22Rv1 (cell line): ENCODE measurements around the gene GTPBP4.

Experiments used
- CTCF ChIP-seq: fragments of 450-650 bp; IDR thresholded peaks from 2 replicates; pipeline ENCODE4 v1.5.1; 2017; ENCODE audit warnings: mild to moderate bottlenecking
- ZFX ChIP-seq: fragments of 450-650 bp; IDR thresholded peaks from 2 replicates; pipeline ENCODE4 v1.6.1; 2017; ENCODE audit warnings: antibody characterized with exemption, borderline replicate concordance

DNA sequence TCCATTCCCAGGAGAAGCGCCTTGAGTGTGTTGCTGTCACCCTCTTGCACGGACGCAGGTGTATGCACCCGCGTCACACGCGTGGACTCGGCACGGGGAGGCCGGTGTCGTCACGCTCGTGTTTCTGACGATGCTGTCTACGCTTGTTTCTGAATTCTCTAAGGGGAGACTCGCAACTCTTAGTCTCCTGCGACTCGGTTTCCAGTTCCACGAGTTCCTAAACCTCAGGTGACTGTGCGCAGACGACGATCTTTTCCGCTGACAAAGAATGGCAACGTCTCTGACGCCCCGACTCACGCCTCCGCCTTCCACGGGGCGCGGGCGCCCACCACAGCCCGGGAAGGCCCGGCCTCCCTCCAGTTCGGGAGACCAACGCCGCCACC lies 60.1 kb downstream of the GTPBP4 start:
- TF ChIP-seq CTCF, result no peak
- TF ChIP-seq ZFX, result no peak
